DMS153 treated with DMSO at 0.1 percent for 48 hours (cell line): ENCODE measurements around the gene SCAF4.
"Not testable (repeated sequence)": the region's sequence is repeated elsewhere in the genome, so short reads cannot be mapped to it uniquely, and the experiment has no call there.

ENCODE experiments used
- DNase-seq: peaks from one replicate; lab custom pipeline; 2025; ENCODE audit not compliant: unreplicated experiment; lab: John Stamatoyannopoulos, UW

SCAF4 gene

GRCh38 chr21:31647650-31648049, 84.3 kb downstream of the SCAF4 start:
- DNase-seq, result no peak

- no peak for DNase-seq
Observed at GRCh38 chr21:31644643-31645042, 87.3 kb downstream of the SCAF4 start.

DNA sequence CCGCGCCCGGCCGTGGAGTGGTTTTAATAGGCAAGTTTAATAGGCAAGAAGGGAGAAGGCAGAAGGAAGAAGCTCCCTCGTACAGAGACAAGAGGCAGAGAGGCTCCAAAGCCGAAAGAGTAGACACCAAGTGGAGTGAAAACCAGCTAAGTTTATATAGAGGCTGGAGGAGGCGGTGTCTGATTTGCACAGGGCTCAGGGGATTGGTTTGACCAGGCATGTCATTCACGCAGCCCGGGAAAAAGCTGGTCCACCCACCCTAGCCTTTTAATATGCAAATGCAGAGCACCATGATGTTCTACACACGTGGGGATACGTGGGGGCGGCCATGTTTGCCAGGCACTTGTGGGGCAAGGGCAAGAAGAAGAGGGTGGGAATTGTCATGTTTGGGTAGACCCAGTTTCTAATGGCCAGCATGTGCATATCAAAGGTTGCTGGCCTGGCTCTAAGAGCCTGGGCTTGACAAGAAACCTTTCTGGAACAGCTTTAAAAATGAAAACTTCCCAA, 90.4 kb downstream of the SCAF4 start:
- no peak for DNase-seq

DNA sequence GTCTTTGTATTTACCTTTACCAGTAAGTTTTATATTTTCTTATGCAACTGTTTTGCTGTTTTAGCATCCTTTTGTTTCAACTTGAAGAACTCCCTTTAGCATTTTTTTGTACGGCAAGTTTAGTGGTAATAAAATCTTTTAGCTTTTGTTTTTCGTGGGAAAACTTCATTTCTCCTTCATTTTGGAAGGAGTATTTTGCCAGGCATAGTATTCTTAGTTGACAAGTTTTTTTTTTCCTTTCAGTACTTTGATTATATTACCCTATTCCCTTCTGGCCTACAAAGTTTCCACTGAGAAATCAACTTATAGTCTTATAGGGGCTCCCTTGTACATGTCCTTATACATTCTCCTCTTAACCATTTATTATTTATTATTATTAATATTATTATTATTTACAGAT, 95.0 kb downstream of the SCAF4 start:
- no peak for DNase-seq

- no peak for DNase-seq
Observed at GRCh38 chr21:31634993-31635392, 96.9 kb downstream of the SCAF4 start.

- not testable (repeated sequence) for DNase-seq
Observed at GRCh38 chr21:31631881-31632280, 100.0 kb downstream of the SCAF4 start.

DNA sequence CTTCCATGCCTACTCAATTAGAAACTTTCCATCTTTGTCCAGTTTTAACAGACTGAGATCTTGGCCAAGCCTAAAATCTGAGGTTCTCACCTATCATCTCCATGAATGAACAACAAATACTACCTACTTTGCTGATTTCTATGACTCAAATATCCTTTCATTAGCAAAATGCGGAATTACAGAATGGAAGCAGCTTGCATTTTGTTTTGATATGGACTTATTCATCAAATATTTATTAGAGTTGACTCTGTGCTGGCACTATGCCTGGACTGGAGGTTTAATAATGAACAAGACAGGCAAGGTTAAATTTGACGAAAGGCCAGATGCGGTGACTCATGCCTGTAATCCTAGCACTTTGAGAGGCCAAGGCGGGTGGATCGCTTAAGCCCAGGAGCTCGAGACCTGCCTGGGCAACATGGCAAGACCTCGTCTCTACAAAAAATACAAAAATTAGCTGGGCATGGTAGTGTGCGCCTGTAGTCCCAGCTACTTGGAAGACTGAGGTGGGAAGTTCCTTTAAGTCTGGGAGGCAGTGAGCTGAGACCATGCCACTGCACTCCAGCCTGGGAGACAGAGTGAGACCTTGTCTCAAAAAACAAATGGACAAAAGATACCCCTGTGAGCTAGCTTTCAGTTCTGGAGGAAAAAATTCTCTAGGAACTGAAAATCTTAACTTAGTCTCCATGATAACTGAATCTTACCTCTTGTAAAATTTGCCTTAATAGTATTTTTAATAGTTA, 101.8 kb downstream of the SCAF4 start:
- peak; percentile 70 for DNase-seq

- DNase-seq, result no peak
Observed at GRCh38 chr21:31624961-31625491, 106.9 kb downstream of the SCAF4 start.

DNA sequence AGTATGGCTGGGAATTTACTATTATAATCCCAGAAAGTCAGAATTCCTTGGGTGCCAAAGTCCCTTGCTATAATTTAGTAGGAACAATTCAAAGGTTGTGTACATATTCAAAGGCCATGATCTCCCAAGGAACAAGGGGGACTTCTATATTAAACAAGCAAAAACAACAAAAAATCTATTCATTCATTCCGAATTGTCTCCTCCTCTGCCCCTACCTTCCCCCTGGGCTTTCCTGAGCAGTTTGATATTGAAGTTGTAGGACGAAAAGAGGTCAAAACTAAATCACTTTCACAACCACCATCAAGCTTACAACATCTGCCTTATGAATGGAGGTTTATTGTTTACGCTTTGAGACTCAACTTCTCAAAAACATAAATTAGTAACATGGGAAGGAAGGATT, 107.7 kb downstream of the SCAF4 start:
- DNase-seq, result no peak

DNA sequence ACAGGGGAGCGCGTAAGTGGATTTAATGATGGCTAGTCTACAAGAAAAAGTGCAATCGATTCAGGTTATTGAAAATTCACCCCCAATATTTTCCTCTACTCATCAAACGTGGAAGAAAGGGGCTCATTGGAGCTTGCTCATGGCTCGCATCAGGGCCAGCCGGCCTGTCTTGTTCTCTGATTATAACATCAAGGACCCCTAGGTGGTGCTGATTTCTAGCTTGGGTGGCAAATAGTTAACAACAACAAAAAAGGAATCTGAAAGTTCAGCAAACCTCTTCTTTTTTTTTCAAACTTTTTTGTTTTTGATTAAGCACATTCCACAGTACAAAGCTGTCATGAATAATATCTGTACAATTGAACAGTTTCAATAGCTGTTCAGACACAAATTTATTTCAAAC, 108.3 kb downstream of the SCAF4 start:
- DNase-seq, result no peak

GRCh38 chr21:31622397-31622796, 109.5 kb downstream of the SCAF4 start:
- DNase-seq, result no peak
